Heart left ventricle (tissue), 13 donors: ENCODE data around the gene AP3S2.

Experiments used
- CTCF ChIP-seq, 12 donors: fragments of 200-600 bp; sonication (generic) in 4 of 12; IDR thresholded peaks; one replicate each; pipeline versions ENCODE4 v1.5.0 to v1.8.0; 2018 to 2022; ENCODE audit warnings: antibody characterized with exemption in 12 of 12, mild to moderate bottlenecking in 5 of 12
- POLR2A ChIP-seq, 2 donors: fragments of 450-650 bp; IDR thresholded peaks; one replicate each; pipeline ENCODE4 v1.6.1; 2017; ENCODE audit warnings: antibody characterized with exemption in 2 of 2, mild to moderate bottlenecking in 2 of 2, moderate library complexity in 2 of 2
- donor health status: ischemic (EF 13 %, LVEDD 7.1; RV severe dilation, severe dysfunction).
- donor health status: DM: no; HTN: yes; CAD: no.
- donor health status: DM: no; HTN: no; CAD: no.
- donor health status: ischemic (EF 25% LVEDD 6.9; RV normal size, moderate dysfunction).
- donor health status: ischemic (EF 25% LVEDD 5.7; RV mildly dilated, moderate dysfunction).
- donor health status: ischemic (EF 35%, LVEDD 5.7; RV mildly dilated, moderate dysfunction).
- donor health status: nonischemic (EF 11% LVEDD 7.7; RV severe dilation, severe dysfunction).
- donor health status: DM: yes; HTN: yes; CAD: no.
- donor health status: PGD.
- donor health status: ischemic (EF 29% LVEDD 5.4; RV normal size, mild dysfunction).
- donor health status: nonischemic (EF 23%, LVEDD 6.1; RV moderate dilation, normal function).

- TF ChIP-seq POLR2A (IDR thresholded peaks at IDR 0.05) (no peak), CTCF (IDR thresholded peaks at IDR 0.05) (no peak)
Observed at GRCh38 chr15:89822611-89822950, 71.2 kb downstream of the AP3S2 start.
